GM12892 (cell line): ENCODE results near the gene ASIC2.

ENCODE experiments used
- POLR2AphosphoS5 ChIP-seq: IDR thresholded peaks from 2 replicates; pipeline ENCODE4 v1.6.1; 2011; ENCODE audit warnings: low read depth, low read length, control low read depth
- TAF1 ChIP-seq: IDR thresholded peaks from 2 replicates; pipeline ENCODE4 v1.6.1; 2011; ENCODE audit warnings: low read depth, mild to moderate bottlenecking, control low read depth, low read length, borderline replicate concordance

DNA sequence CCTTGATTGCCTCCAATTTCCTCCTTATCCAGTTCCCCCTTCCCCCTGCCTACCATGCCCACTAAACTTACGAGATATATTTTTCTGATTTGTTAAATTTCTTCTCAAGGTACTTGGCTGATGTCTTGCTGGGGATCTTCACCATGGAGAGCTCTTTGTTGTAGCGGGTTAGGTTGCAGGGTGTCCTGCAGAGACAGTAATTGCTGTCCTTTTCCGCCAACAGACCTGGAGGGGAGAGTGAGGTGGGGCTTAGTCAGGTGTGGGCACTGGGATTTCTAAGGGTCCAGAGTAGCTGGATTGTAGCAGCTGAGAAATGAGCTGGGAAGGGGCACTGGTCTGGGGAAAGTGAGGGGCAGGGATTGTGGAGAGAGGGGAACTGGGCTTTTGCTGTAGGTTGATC lies 269.3 kb downstream of the ASIC2 start:
- TF ChIP-seq TAF1 = no peak
- TF ChIP-seq POLR2AphosphoS5 = no peak
